SK-N-SH (cell line): ENCODE results near the gene PLAU. TPM values are rescaled to one million over a fixed set of nuclear protein-coding genes. Genes with fewer than 3 reads are reported as not detected.

Experiments used
- CTCF ChIA-PET: fragments of 300-600, 350-600 bp; formaldehyde crosslinking; extraction: SDS; loops from one replicate; lab custom pipeline; 2021; lab: Yijun Ruan, JAX
- POLR2A ChIA-PET: fragments of 350-600 bp; sonication (Branson Sonifier 250); formaldehyde crosslinking; extraction: SDS; loops from one replicate; lab custom pipeline; 2020; ENCODE audit warnings: antibody characterized with exemption, inconsistent platforms; lab: Yijun Ruan, JAX
- DNase-seq: peaks from one replicate; pipeline ENCODE4 v3.0.0; 2012
- H2AFZ ChIP-seq: fragments of 200-600 bp; sonication (generic); 2 replicates; pipeline ENCODE4 v1.8.1; 2016; ENCODE audit warnings: antibody characterized with exemption, mild to moderate bottlenecking, low read depth
- H3F3A ChIP-seq: fragments of 200-600 bp; sonication (generic); replicated peaks from 2 replicates; pipeline ENCODE3; 2016; ENCODE audit warnings: antibody characterized with exemption, mild to moderate bottlenecking; ENCODE audit not compliant: insufficient read depth
- H3K27ac ChIP-seq, 2 experiments: fragments of 200-500 bp in 1 of 2; fragments of 200-600 bp in 1 of 2; sonication (Bioruptor generic) in 1 of 2; sonication (generic), shearing (Covaris generic) in 1 of 2; 2 replicates each; pipeline versions ENCODE4 v1.5.1 to v1.6.1; 2014 to 2016; ENCODE audit warnings: low read depth in 2 of 2, inconsistent platforms in 1 of 2, low read length in 1 of 2, mild to moderate bottlenecking in 1 of 2, mixed read lengths in 1 of 2
- H3K27me3 ChIP-seq: fragments of 200-600 bp; sonication (generic), shearing (Covaris generic); 2 replicates; pipeline ENCODE4 v1.6.1; 2016; ENCODE audit warnings: mixed run types; ENCODE audit not compliant: insufficient read depth
- H3K36me3 ChIP-seq, 2 experiments: fragments of 200-500 bp in 1 of 2; fragments of 200-600 bp in 1 of 2; sonication (Bioruptor generic) in 1 of 2; sonication (generic) in 1 of 2; replicated peaks in 1 of 2; 2 replicates each; pipeline versions ENCODE3 to v1.5.1; 2014 to 2016; ENCODE audit warnings: low read length in 1 of 2, mild to moderate bottlenecking in 1 of 2; ENCODE audit not compliant: insufficient read depth in 2 of 2, control insufficient read depth in 1 of 2
- H3K4me1 ChIP-seq, 2 experiments: fragments of 200-500 bp in 1 of 2; fragments of 200-600 bp in 1 of 2; sonication (Bioruptor generic) in 1 of 2; sonication (generic), shearing (Covaris generic) in 1 of 2; 2 replicates each; pipeline versions ENCODE4 v1.5.1 to v1.6.1; 2014 to 2016; ENCODE audit warnings: low read depth in 1 of 2, low read length in 1 of 2, mixed run types in 1 of 2; ENCODE audit not compliant: insufficient read depth in 2 of 2, control insufficient read depth in 1 of 2
- H3K4me2 ChIP-seq: fragments of 200-600 bp; sonication (generic), shearing (Covaris generic); 2 replicates; pipeline ENCODE4 v1.6.1; 2017; ENCODE audit warnings: mixed run types
- H3K4me3 ChIP-seq, 2 experiments: fragments of 200-500 bp in 1 of 2; fragments of 200-600 bp in 1 of 2; sonication (Bioruptor generic) in 1 of 2; sonication (generic), shearing (Covaris generic) in 1 of 2; 2 replicates each; pipeline versions ENCODE4 v1.5.1 to v1.8.1; 2014 to 2016; ENCODE audit warnings: low read depth in 2 of 2, inconsistent platforms in 1 of 2, low read length in 1 of 2, mild to moderate bottlenecking in 1 of 2, mixed read lengths in 1 of 2, moderate library complexity in 1 of 2
- H3K79me2 ChIP-seq: fragments of 200-600 bp; sonication (generic); 2 replicates; pipeline ENCODE4 v1.8.1; 2017; ENCODE audit warnings: mild to moderate bottlenecking; ENCODE audit not compliant: insufficient read depth
- H3K9ac ChIP-seq: fragments of 200-600 bp; sonication (generic); 2 replicates; pipeline ENCODE4 v1.6.1; 2017; ENCODE audit warnings: mixed run types
- H3K9me2 ChIP-seq: fragments of 200-600 bp; sonication (generic); 2 replicates; pipeline ENCODE4 v1.6.1; 2017; ENCODE audit warnings: mixed run types
- H3K9me3 ChIP-seq: fragments of 200-600 bp; sonication (generic); 2 replicates; pipeline ENCODE4 v1.6.1; 2017; ENCODE audit warnings: mixed run types, mild to moderate bottlenecking, moderate library complexity
- H4K20me1 ChIP-seq: fragments of 200-600 bp; sonication (generic); 2 replicates; pipeline ENCODE4 v1.6.1; 2017; ENCODE audit warnings: mild to moderate bottlenecking, mixed run types; ENCODE audit not compliant: insufficient read depth
- CHD2 ChIP-seq: fragments of 150-350 bp; IDR thresholded peaks from 2 replicates; pipeline ENCODE4 v1.6.1; 2018; ENCODE audit warnings: low read length; ENCODE audit not compliant: partially characterized antibody
- ELF1 ChIP-seq: IDR thresholded peaks from 2 replicates; pipeline ENCODE4 v1.4.0; 2012
- EZH2phosphoT487 ChIP-seq: fragments of 200-600 bp; sonication (generic); IDR thresholded peaks from 2 replicates; pipeline ENCODE4 v1.6.1; 2017; ENCODE audit warnings: low read depth, mixed run types, mild to moderate bottlenecking, antibody characterized with exemption, moderate library complexity, borderline replicate concordance
- FOSL2 ChIP-seq: IDR thresholded peaks from 2 replicates; pipeline ENCODE4 v1.4.0; 2012; ENCODE audit warnings: low read depth, mild to moderate bottlenecking, moderate library complexity, borderline replicate concordance
- FOXJ3 ChIP-seq: sonication (generic); formaldehyde crosslinking; IDR thresholded peaks from 2 replicates; pipeline ENCODE4 v1.5.1; 2020; ENCODE audit warnings: mild to moderate bottlenecking, missing genetic modification reagents
- FOXM1 ChIP-seq: IDR thresholded peaks from 2 replicates; pipeline ENCODE4 v1.4.0; 2012; ENCODE audit warnings: low read depth, mild to moderate bottlenecking
- IRF3 ChIP-seq: fragments of 150-350 bp; IDR thresholded peaks from 2 replicates; pipeline ENCODE4 v1.6.1; 2016; ENCODE audit warnings: mild to moderate bottlenecking, low read depth, low read length
- JUND ChIP-seq: IDR thresholded peaks from 2 replicates; pipeline ENCODE4 v1.4.0; 2012
- NFIC ChIP-seq: IDR thresholded peaks from 2 replicates; pipeline ENCODE4 v1.4.0; 2012; ENCODE audit warnings: borderline replicate concordance
- PBX3 ChIP-seq: IDR thresholded peaks from 2 replicates; pipeline ENCODE4; 2012
- RCOR1 ChIP-seq: fragments of 150-350 bp; IDR thresholded peaks from 2 replicates; pipeline ENCODE4 v1.6.1; 2017; ENCODE audit warnings: antibody characterized with exemption, low read length
- REST ChIP-seq: IDR thresholded peaks from 2 replicates; pipeline ENCODE4 v1.6.1; 2012; ENCODE audit warnings: mild to moderate bottlenecking, low read depth, low read length, moderate library complexity
- SIN3A ChIP-seq: IDR thresholded peaks from 2 replicates; pipeline ENCODE4 v1.6.1; 2012; ENCODE audit warnings: low read depth, mild to moderate bottlenecking, low read length, moderate library complexity, borderline replicate concordance
- SMC3 ChIP-seq: IDR thresholded peaks from 2 replicates; pipeline ENCODE4 v1.6.1; 2012; ENCODE audit warnings: low read depth, low read length, improper control_type of control experiment
- TAF1 ChIP-seq: IDR thresholded peaks from 2 replicates; pipeline ENCODE4 v1.6.1; 2012; ENCODE audit warnings: low read depth, mild to moderate bottlenecking, low read length, moderate library complexity, borderline replicate concordance
- TCF12 ChIP-seq: IDR thresholded peaks from 2 replicates; pipeline ENCODE4 v1.4.0; 2012
- USF1 ChIP-seq: IDR thresholded peaks from 2 replicates; pipeline ENCODE4 v1.4.0; 2012; ENCODE audit warnings: low read depth, borderline replicate concordance
- ZBTB33 ChIP-seq: IDR thresholded peaks from 2 replicates; pipeline ENCODE4 v1.4.0; 2012; ENCODE audit warnings: low read depth, borderline replicate concordance
- WGBS: methylation state at CpG from one replicate; pipeline ENCODE4 v1.1.6; 2017; ENCODE audit warnings: low lambda C conversion rate; 5-methylcytosine and 5-hydroxymethylcytosine counted together
- polyA plus RNA-seq, 3 experiments: library from polyadenylated mRNA; depleted of rRNA; stranded (reverse); fragments of >200 nt; gene quantifications; 2 replicates each; pipeline ENCODE4 v1.2.3, GENCODE V29; 2012

The PLAU gene
- polyA plus RNA-seq, 1 of the 3 experiments (the other 2 are of a cell fraction): 200 TPM

GRCh38 chr10:73905256-73906020, 5.5 kb upstream of the PLAU start:
- WGBS: 89% methylated on average over 4 of the region's 4 CpGs
- TF ChIP-seq CHD2 (no peak), RCOR1 (no peak), IRF3 (no peak), USF1 (no peak), JUND (no peak), ELF1 (no peak), PBX3 (no peak), SIN3A (no peak), REST (no peak), FOSL2 (no peak), TAF1 (no peak), ZBTB33 (no peak), TCF12 (no peak), NFIC (no peak), FOXJ3 (no peak), EZH2phosphoT487 (no peak), FOXM1 (no peak), SMC3 (no peak)
- TF ChIP-seq, all 33 proteins: peak for 0
- Histone ChIP-seq H3K36me3 (no peaks in the 10 kb centered on the region), H2AFZ (no peak overlapping the region), H3K79me2 (no peaks in the 10 kb centered on the region), H3K27ac (peak overlapping the region in 1 of 2 experiments; percentile 92; a peak in 2 of 4 replicates), H3K9me2 (no peaks in the 10 kb centered on the region), H4K20me1 (no peaks in the 10 kb centered on the region), H3K4me2 (no peak overlapping the region), H3K9me3 (no peaks in the 10 kb centered on the region), H3K9ac (no peak overlapping the region), H3F3A (peaks cover 25% of the 10 kb centered on the region), H3K4me1 (peaks cover 4 to 20% of the 10 kb centered on the region in 2 experiments; a peak in 2 of 4 replicates), H3K27me3 (no peaks in the 10 kb centered on the region), H3K4me3 (no peak overlapping the region)
- POLR2A ChIA-PET: no interaction called here
- CTCF ChIA-PET: interaction anchor here (1.3 to 2.3 kb wide), 4 partner anchors 17 to 35 kb away, joined by 4 to 10 read pairs (median 8); no protein-coding TSS in a partner anchor
- DNase-seq: no peak
